DMS79 treated with DMSO at 0.1 percent for 48 hours (cell line): ENCODE measurements around the gene RND1.
A peak's percentile ranks its signal among the peaks of the same experiment; 100 is the strongest.
"Not testable (repeated sequence)": the region's sequence is repeated elsewhere in the genome, so short reads cannot be mapped to it uniquely, and the experiment has no call there.

Source experiments
- DNase-seq: peaks from one replicate; lab custom pipeline; 2025; lab: John Stamatoyannopoulos, UW

RND1 gene

GRCh38 chr12:48868451-48868850 lies 2.8 kb upstream of the RND1 start:
- no peak for DNase-seq

GRCh38 chr12:48866052-48866711 lies 512 bp upstream of the RND1 start:
- no peak for DNase-seq

- DNase-seq = no peak
Observed at GRCh38 chr12:48863291-48863690, 2.4 kb downstream of the RND1 start.

- DNase-seq = no peak
Observed at GRCh38 chr12:48862760-48863159, 2.9 kb downstream of the RND1 start.

GRCh38 chr12:48861111-48861510 lies 4.6 kb downstream of the RND1 start:
- no peak for DNase-seq

- DNase-seq = not testable (repeated sequence)
Observed at GRCh38 chr12:48860236-48860635, 5.4 kb downstream of the RND1 start.

- no peak for DNase-seq
Observed at GRCh38 chr12:48859607-48860006, 6.1 kb downstream of the RND1 start.

- DNase-seq = no peak
Observed at GRCh38 chr12:48858043-48858442, 7.6 kb downstream of the RND1 start.

- DNase-seq = no peak
Observed at GRCh38 chr12:48857278-48857994, 8.2 kb downstream of the RND1 start.

- DNase-seq = no peak
Observed at GRCh38 chr12:48856379-48856778, 9.3 kb downstream of the RND1 start.

- DNase-seq = not testable (repeated sequence)
Observed at GRCh38 chr12:48854932-48855331, 10.7 kb downstream of the RND1 start.

GRCh38 chr12:48854488-48854887 lies 11.2 kb downstream of the RND1 start:
- no peak for DNase-seq

GRCh38 chr12:48852734-48853688 lies 12.7 kb downstream of the RND1 start:
- DNase-seq = peak; percentile 85

GRCh38 chr12:48851883-48852733 lies 13.6 kb downstream of the RND1 start, which contains the start of gene DDX23:
TSS of gene DDX23 (minus strand) at chr12:48852163. CDS start at chr12:48845782, 6,381 bp downstream.
- peak; percentile 96 for DNase-seq

GRCh38 chr12:48842021-48842420 lies 23.6 kb downstream of the RND1 start:
- DNase-seq = not testable (repeated sequence)

- DNase-seq = no peak
Observed at GRCh38 chr12:48838048-48838447, 27.6 kb downstream of the RND1 start.

- no peak for DNase-seq
Observed at GRCh38 chr12:48832321-48833060, 33.2 kb downstream of the RND1 start.

- DNase-seq = no peak
Observed at GRCh38 chr12:48831257-48831656, 34.4 kb downstream of the RND1 start.

GRCh38 chr12:48828841-48829575 lies 36.7 kb downstream of the RND1 start:
- no peak for DNase-seq

GRCh38 chr12:48828293-48828692 lies 37.4 kb downstream of the RND1 start:
- DNase-seq = no peak
